GM12864 (cell line): ENCODE results near the gene UMAD1.

Source experiments
- DNase-seq: peaks from one replicate; pipeline ENCODE4 v3.0.0-alpha.2; 2011; ENCODE audit warnings: low read depth
- H3K4me3 ChIP-seq: 2 replicates; pipeline ENCODE4 v1.5.1; 2011; ENCODE audit warnings: mild to moderate bottlenecking, low read depth, low read length, control low read depth
- TF ChIP-seq, protein P1 (sequence below): IDR thresholded peaks from 2 replicates; pipeline ENCODE4 v1.5.1; 2011; ENCODE audit warnings: low read depth, mild to moderate bottlenecking, moderate library complexity, low read length, control low read depth, inconsistent platforms; ENCODE audit errors: missing control alignments

Gene UMAD1

DNA sequence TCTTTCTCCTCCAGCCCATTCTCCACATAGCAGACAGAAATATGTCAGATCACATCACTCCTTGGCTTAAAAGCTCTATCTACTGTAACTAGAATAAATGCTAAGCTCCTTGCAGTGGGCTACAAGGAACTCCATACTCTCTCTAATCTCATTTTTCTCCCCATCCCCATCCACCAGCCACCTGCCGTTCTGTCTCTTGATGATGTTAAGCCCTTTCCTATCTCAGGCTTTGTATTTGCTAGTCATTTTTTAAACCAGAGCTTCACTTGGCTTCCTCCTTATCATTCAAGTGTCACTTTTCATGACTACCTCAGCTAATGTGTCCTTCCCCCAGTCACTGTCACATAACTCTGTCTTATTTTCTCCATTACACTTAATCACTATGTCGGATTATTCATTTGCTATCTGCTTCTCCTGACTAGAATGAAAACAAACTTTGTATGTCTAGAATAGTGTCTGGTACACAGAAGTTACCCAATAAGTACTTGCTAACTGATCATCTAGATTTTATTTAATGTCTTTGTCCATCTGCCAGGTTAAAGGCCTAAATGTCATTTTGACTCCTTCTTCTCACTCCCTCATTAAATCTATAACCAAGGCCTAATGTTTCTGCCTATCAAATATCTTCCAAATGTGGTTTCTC lies 165.1 kb downstream of the UMAD1 start:
- TF ChIP-seq, protein P1, sequence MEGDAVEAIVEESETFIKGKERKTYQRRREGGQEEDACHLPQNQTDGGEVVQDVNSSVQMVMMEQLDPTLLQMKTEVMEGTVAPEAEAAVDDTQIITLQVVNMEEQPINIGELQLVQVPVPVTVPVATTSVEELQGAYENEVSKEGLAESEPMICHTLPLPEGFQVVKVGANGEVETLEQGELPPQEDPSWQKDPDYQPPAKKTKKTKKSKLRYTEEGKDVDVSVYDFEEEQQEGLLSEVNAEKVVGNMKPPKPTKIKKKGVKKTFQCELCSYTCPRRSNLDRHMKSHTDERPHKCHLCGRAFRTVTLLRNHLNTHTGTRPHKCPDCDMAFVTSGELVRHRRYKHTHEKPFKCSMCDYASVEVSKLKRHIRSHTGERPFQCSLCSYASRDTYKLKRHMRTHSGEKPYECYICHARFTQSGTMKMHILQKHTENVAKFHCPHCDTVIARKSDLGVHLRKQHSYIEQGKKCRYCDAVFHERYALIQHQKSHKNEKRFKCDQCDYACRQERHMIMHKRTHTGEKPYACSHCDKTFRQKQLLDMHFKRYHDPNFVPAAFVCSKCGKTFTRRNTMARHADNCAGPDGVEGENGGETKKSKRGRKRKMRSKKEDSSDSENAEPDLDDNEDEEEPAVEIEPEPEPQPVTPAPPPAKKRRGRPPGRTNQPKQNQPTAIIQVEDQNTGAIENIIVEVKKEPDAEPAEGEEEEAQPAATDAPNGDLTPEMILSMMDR, result no peak
- no peak for DNase-seq
- H3K4me3 ChIP-seq, result no peak overlapping the region

DNA sequence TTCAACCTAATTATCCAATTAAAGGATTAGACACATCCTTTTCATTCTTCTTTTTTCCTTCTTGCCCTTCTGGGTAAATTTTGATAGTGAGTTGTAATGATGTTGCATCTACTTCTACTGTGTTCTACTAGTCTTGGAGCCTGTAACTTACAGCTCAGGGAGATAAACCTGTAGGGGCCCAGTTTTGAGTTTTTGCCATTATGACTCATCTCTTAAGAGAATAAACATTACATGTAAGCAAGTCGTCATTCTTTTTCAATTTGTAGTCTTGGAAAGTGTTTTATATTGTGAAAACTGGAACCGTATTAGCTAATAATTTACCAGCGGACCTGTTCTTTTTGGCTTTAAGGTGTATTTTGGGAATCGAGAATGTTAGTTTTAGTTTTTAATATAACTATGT lies 167.6 kb downstream of the UMAD1 start:
- H3K4me3 ChIP-seq, result no peak overlapping the region
- TF ChIP-seq, protein P1, result no peak
- no peak for DNase-seq

DNA sequence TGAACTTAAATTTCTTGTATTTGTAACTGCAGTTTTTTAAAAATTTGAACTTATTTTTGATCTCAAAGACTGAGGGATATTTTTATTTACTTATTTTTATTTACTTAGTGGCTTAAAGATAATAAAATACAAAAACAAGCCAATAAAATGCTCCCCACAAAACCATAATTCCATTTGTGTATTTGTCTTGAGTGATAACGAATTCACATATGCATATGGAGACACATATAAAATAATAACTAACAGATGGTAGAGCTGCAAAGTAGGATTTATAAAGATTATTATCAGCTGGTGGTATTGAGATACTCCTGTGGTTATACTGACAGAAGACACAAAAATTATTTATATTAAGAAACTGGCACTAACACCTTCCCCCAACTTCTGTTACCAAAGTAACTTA lies 168.1 kb downstream of the UMAD1 start:
- DNase-seq, result no peak
- TF ChIP-seq, protein P1, result no peak
- H3K4me3 ChIP-seq, result no peak overlapping the region

DNA sequence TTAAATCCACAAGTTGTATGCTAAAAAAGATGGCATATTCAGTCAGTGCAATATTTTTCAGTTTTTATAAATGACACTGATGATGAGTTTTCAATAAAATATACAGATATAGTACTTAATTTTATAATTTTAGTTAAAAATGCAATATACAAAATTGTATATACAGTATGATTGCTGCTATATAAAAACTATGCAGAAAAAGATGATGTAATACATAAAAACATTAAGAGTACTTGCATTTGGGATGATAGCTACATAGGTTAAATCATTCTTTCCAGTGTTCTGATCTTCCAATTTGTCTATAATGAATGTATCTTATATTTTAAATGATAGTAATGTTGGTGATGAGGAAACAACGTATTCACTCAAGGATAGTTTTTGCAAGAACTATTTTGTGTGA lies 169.8 kb downstream of the UMAD1 start:
- no peak for DNase-seq
- TF ChIP-seq, protein P1, result no peak
- no peak overlapping the region for H3K4me3 ChIP-seq

DNA sequence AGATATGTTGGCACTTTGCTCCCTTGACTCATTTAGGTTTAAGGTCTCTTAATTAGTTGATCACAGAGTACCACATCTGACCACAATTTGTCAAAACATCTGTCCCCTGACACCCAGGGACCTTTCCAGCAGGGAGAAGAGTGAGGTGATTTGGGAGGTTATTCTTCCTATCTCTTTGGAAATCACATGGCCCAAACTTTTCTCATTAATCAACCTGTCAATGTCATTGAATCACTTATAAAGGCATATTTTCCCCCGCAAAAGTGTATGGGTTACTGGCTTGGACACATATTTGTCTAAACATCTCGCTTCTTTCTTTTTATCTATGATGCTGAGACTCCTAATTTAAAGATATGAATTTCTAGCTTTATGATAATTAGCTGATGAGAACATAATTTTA lies 170.3 kb downstream of the UMAD1 start:
- no peak overlapping the region for H3K4me3 ChIP-seq
- TF ChIP-seq, protein P1, result no peak
- no peak for DNase-seq

DNA sequence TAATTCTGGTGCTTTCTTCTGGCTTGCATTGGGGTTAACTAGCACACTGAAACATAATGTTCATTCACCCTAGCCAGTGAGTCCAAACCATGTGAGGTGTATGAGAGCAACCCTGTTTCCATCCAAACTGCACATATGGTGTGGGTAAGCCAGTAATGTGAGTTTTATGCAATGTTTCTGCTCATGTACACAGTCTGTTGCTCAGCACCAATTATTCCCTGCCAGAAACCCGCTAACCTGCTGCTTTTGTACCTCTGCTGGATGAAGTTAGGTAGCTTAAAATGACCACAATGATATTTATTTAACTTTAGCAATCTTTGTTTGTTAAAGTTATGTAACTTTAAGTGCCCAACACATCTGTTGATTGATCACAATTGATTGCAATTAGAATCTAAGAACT lies 171.6 kb downstream of the UMAD1 start:
- H3K4me3 ChIP-seq, result no peak overlapping the region
- TF ChIP-seq, protein P1, result no peak
- no peak for DNase-seq

DNA sequence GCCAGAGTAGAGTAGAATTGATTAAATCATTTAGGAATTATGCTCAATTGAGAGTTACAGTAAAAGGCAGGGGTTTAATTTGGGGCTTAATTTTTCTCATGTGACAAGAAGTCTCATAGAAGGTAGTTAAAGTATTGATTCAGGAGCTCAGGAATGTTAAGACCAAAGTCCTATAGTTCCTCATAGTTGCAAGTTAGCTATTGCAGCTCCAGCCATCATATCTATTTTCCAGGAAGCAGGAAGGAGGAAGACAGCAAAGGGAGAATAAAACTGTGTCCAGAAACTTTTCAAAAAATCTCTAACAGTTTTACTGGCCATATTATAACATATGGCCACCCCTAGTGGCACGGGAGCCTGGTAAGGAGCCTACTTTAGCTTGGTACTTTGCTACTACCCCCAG lies 174.8 kb downstream of the UMAD1 start:
- DNase-seq, result no peak
- TF ChIP-seq, protein P1, result no peak
- H3K4me3 ChIP-seq, result no peak overlapping the region
